Osteocyte (in vitro differentiated cells): ENCODE results near the gene ISL1. TPM values are rescaled to one million over a fixed set of nuclear protein-coding genes. Genes with fewer than 3 reads are reported as not detected.

Source experiments
- DNase-seq: peaks from one replicate; pipeline ENCODE4 v3.0.0; 2021; ENCODE audit warnings: mixed read lengths; ENCODE audit not compliant: unreplicated experiment; ENCODE audit errors: extremely low spot score
- H3K27ac Mint-ChIP-seq: one replicate; pipeline ENCODE4 v1.8.0; 2021; ENCODE audit warnings: mild to moderate bottlenecking, mixed read lengths; ENCODE audit not compliant: unreplicated experiment
- H3K27me3 Mint-ChIP-seq: one replicate; pipeline ENCODE4 v1.8.0; 2021; ENCODE audit warnings: mixed read lengths; ENCODE audit not compliant: unreplicated experiment
- H3K36me3 Mint-ChIP-seq: one replicate; pipeline ENCODE4 v1.8.0; 2021; ENCODE audit warnings: mixed read lengths; ENCODE audit not compliant: unreplicated experiment
- H3K4me1 Mint-ChIP-seq: one replicate; pipeline ENCODE4 v1.8.0; 2021; ENCODE audit warnings: mixed read lengths; ENCODE audit not compliant: unreplicated experiment
- H3K4me3 Mint-ChIP-seq: one replicate; pipeline ENCODE4 v1.8.0; 2021; ENCODE audit warnings: mild to moderate bottlenecking, moderate library complexity, mixed read lengths; ENCODE audit not compliant: unreplicated experiment
- H3K9me3 Mint-ChIP-seq: one replicate; pipeline ENCODE4 v1.8.0; 2021; ENCODE audit warnings: mixed read lengths; ENCODE audit not compliant: unreplicated experiment
- CTCF ChIP-seq: fragments of 200-600 bp; sonication (generic); IDR thresholded peaks from 2 replicates; pipeline ENCODE4 v1.5.0; 2021; ENCODE audit warnings: antibody characterized with exemption, mild to moderate bottlenecking, moderate library complexity
- total RNA-seq: library from RNA; stranded (reverse); gene quantifications from 2 replicates; pipeline ENCODE4 v1.2.1, GENCODE V29; 2021

ISL1 gene
- total RNA-seq, 1 donor from 2014 or later = not detected

- peaks cover 2% of the 10 kb centered on the region for H3K4me1 Mint-ChIP-seq
- peaks cover 70% of the 10 kb centered on the region for H3K27me3 Mint-ChIP-seq
- DNase-seq = no peak
- no peaks in the 10 kb centered on the region for H3K9me3 Mint-ChIP-seq
- H3K4me3 Mint-ChIP-seq = no peak overlapping the region
- no peak overlapping the region for H3K27ac Mint-ChIP-seq
- no peak for TF ChIP-seq CTCF
- no peaks in the 10 kb centered on the region for H3K36me3 Mint-ChIP-seq
Measured at GRCh38 chr5:51398875-51399642, 15.8 kb downstream of the ISL1 start.

GRCh38 chr5:51399643-51400006, 16.4 kb downstream of the ISL1 start:
- Mint-ChIP-seq H3K9me3 (no peaks in the 10 kb centered on the region), H3K4me3 (no peak overlapping the region), H3K36me3 (no peaks in the 10 kb centered on the region), H3K27me3 (peaks cover 66% of the 10 kb centered on the region), H3K4me1 (peaks cover 2% of the 10 kb centered on the region), H3K27ac (no peak overlapping the region)
- no peak for DNase-seq
- no peak for TF ChIP-seq CTCF

GRCh38 chr5:51404255-51404654, 21.0 kb downstream of the ISL1 start:
- H3K36me3 Mint-ChIP-seq = no peaks in the 10 kb centered on the region
- H3K4me3 Mint-ChIP-seq = no peak overlapping the region
- TF ChIP-seq CTCF = no peak
- no peak for DNase-seq
- peaks cover 26% of the 10 kb centered on the region for H3K27me3 Mint-ChIP-seq
- no peak overlapping the region for H3K27ac Mint-ChIP-seq
- H3K9me3 Mint-ChIP-seq = no peaks in the 10 kb centered on the region
- H3K4me1 Mint-ChIP-seq = peaks cover 2% of the 10 kb centered on the region

- H3K4me1 Mint-ChIP-seq = no peaks in the 10 kb centered on the region
- peaks cover 4% of the 10 kb centered on the region for H3K27me3 Mint-ChIP-seq
- no peak overlapping the region for H3K4me3 Mint-ChIP-seq
- H3K9me3 Mint-ChIP-seq = no peaks in the 10 kb centered on the region
- H3K27ac Mint-ChIP-seq = no peak overlapping the region
- DNase-seq = no peak
- H3K36me3 Mint-ChIP-seq = no peaks in the 10 kb centered on the region
- TF ChIP-seq CTCF = no peak
Measured at GRCh38 chr5:51411921-51412325, 28.7 kb downstream of the ISL1 start.

- DNase-seq = no peak
- TF ChIP-seq CTCF = no peak
- no peaks in the 10 kb centered on the region for H3K36me3 Mint-ChIP-seq
- no peak overlapping the region for H3K27ac Mint-ChIP-seq
- no peaks in the 10 kb centered on the region for H3K4me1 Mint-ChIP-seq
- peaks cover 4% of the 10 kb centered on the region for H3K27me3 Mint-ChIP-seq
- H3K4me3 Mint-ChIP-seq = no peak overlapping the region
- no peaks in the 10 kb centered on the region for H3K9me3 Mint-ChIP-seq
Measured at GRCh38 chr5:51414516-51414915, 31.3 kb downstream of the ISL1 start.
